ENCODE measurements around the gene LCE1A. TPM values are rescaled to one million over a fixed set of nuclear protein-coding genes. Genes with fewer than 3 reads are reported as not detected.

Gene LCE1A
- total RNA-seq, 2 experiments from 2014 or later, result not detected

Other genes starting within 250 kb of the LCE1A start
- not detected for gene LCE3D, start 247.0 kb upstream of the LCE1A start, total RNA-seq
- not detected for gene LCE3C, start 227.2 kb upstream of the LCE1A start, total RNA-seq
- gene LCE3B, start 213.7 kb upstream of the LCE1A start, total RNA-seq, result not detected
- not detected for gene LCE3A, start 204.4 kb upstream of the LCE1A start, total RNA-seq
- gene LCE2D, start 164.1 kb upstream of the LCE1A start, total RNA-seq, result not detected
- not detected for gene LCE2C, start 152.2 kb upstream of the LCE1A start, total RNA-seq
- not detected for gene LCE2B, start 141.3 kb upstream of the LCE1A start, total RNA-seq
- not detected for gene LCE2A, start 129.1 kb upstream of the LCE1A start, total RNA-seq
- not detected for gene LCE4A, start 119.3 kb upstream of the LCE1A start, total RNA-seq
- not detected for gene KPRP, start 69.4 kb upstream of the LCE1A start, total RNA-seq
- not detected for gene LCE1F, start 52.3 kb upstream of the LCE1A start, total RNA-seq
- not detected for gene LCE1E, start 41.2 kb upstream of the LCE1A start, total RNA-seq
- gene LCE1D, start 30.8 kb upstream of the LCE1A start, total RNA-seq, result not detected
- gene LCE1C, start 20.8 kb upstream of the LCE1A start, total RNA-seq, result not detected
- not detected for gene LCE1B, start 15.5 kb upstream of the LCE1A start, total RNA-seq
- gene LCE6A, start 15.4 kb downstream of the LCE1A start, total RNA-seq, result not detected
- gene LCE7A, start 32.5 kb downstream of the LCE1A start, total RNA-seq, result not detected
- gene SMCP, start 50.8 kb downstream of the LCE1A start, total RNA-seq, result not detected
- not detected for gene IVL, start 81.1 kb downstream of the LCE1A start, total RNA-seq
- gene SPRR5, start 119.7 kb downstream of the LCE1A start, total RNA-seq, result not detected
- not detected for gene SPRR4, start 143.2 kb downstream of the LCE1A start, total RNA-seq
- gene SPRR1A, start 156.6 kb downstream of the LCE1A start, total RNA-seq, result not detected
- not detected for gene SPRR3, start 174.3 kb downstream of the LCE1A start, total RNA-seq
- gene SPRR1B, start 203.7 kb downstream of the LCE1A start, total RNA-seq, result not detected
- not detected for gene SPRR2D, start 213.6 kb downstream of the LCE1A start, total RNA-seq
- not detected for gene SPRR2A, start 230.0 kb downstream of the LCE1A start, total RNA-seq
- gene SPRR2B, start 244.1 kb downstream of the LCE1A start, total RNA-seq, result not detected